Body of pancreas (tissue), 4 donors: Measurements from ENCODE around the gene SLC52A3.

Source experiments
- CTCF ChIP-seq, 7 experiments: fragments of 450-650 bp in 4 of 7; fragments of 200-600 bp in 3 of 7; sonication (generic) in 3 of 7; IDR thresholded peaks; one replicate each; pipeline ENCODE4 v1.5.1; 2016 to 2019; ENCODE audit warnings: antibody characterized with exemption in 7 of 7
- POLR2A ChIP-seq, 3 donors: fragments of 450-650 bp; IDR thresholded peaks; one replicate each; pipeline ENCODE4 v1.6.1; 2016; ENCODE audit warnings: antibody characterized with exemption in 3 of 3, mild to moderate bottlenecking in 2 of 3

- TF ChIP-seq POLR2A (IDR thresholded peaks at IDR 0.05), result no peak
- TF ChIP-seq CTCF (IDR thresholded peaks at IDR 0.05), result no peak
Measured at GRCh38 chr20:791056-791455, 22.8 kb upstream of the SLC52A3 start.
